AG04449 (cell line): ENCODE results near the gene SPAG17.

Experiments
- CTCF ChIA-PET: fragments of 350-600 bp; formaldehyde crosslinking; extraction: SDS; loops from one replicate; lab custom pipeline; 2021; ENCODE audit warnings: antibody characterized with exemption; lab: Yijun Ruan, JAX
- POLR2A ChIA-PET: fragments of 400-600, 350-600 bp; formaldehyde crosslinking; extraction: SDS; loops from one replicate; lab custom pipeline; 2020; ENCODE audit warnings: antibody characterized with exemption, inconsistent platforms; lab: Yijun Ruan, JAX
- DNase-seq: peaks from one replicate; pipeline ENCODE4 v3.0.0-alpha.2; 2010; ENCODE audit warnings: low read depth, low spot score
- H3K4me3 ChIP-seq: 2 replicates; pipeline ENCODE4 v1.5.1; 2011; ENCODE audit warnings: low read depth, mild to moderate bottlenecking, control low read depth, low read length
- CTCF ChIP-seq: IDR thresholded peaks from one replicate; pipeline ENCODE4 v1.5.1; 2011; ENCODE audit warnings: mild to moderate bottlenecking, moderate library complexity, low read length, control low read depth, inconsistent platforms; ENCODE audit not compliant: insufficient read depth; ENCODE audit errors: missing control alignments

The SPAG17 gene

GRCh38 chr1:118116909-118117308 lies 68.1 kb downstream of the SPAG17 start:
- H3K4me3 ChIP-seq, result no peak overlapping the region
- POLR2A ChIA-PET, result no interaction called here
- no peak for TF ChIP-seq CTCF
- CTCF ChIA-PET, result interaction anchor here (0.6 kb wide), 1 partner anchor 40 kb away, joined by 3 read pairs; no protein-coding TSS in a partner anchor
- DNase-seq, result no peak

GRCh38 chr1:118116401-118116800 lies 68.6 kb downstream of the SPAG17 start:
- POLR2A ChIA-PET, result no interaction called here
- TF ChIP-seq CTCF, result no peak
- no peak overlapping the region for H3K4me3 ChIP-seq
- CTCF ChIA-PET, result interaction anchor here (0.6 kb wide), 1 partner anchor 39 kb away, joined by 3 read pairs; no protein-coding TSS in a partner anchor
- DNase-seq, result no peak

GRCh38 chr1:118115567-118116295 lies 69.3 kb downstream of the SPAG17 start:
- TF ChIP-seq CTCF, result no peak
- ChIA-PET POLR2A (no interaction called here), CTCF (no interaction called here)
- DNase-seq, result no peak
- no peak overlapping the region for H3K4me3 ChIP-seq

GRCh38 chr1:118113261-118113660 lies 71.8 kb downstream of the SPAG17 start:
- CTCF ChIA-PET, result interaction anchor here (1.6 kb wide), 1 partner anchor 11 kb away, joined by 4 read pairs; no protein-coding TSS in a partner anchor
- no peak for DNase-seq
- no peak overlapping the region for H3K4me3 ChIP-seq
- POLR2A ChIA-PET, result no interaction called here
- no peak for TF ChIP-seq CTCF

- ChIA-PET CTCF (interaction anchor here (0.8 to 1.9 kb wide), 5 partner anchors 9 to 41 kb away, joined by 3 to 6 read pairs (median 3); no protein-coding TSS in a partner anchor), POLR2A (interaction anchor here (0.6 kb wide), 1 partner anchor 181 kb away, joined by 3 read pairs; the partner anchor contains the start of genes GDAP2 and WDR3)
- no peak for TF ChIP-seq CTCF
- no peak for DNase-seq
- no peak overlapping the region for H3K4me3 ChIP-seq
These were observed 74.4 kb downstream of the SPAG17 start for GRCh38 chr1:118110580-118110979.

- no peak overlapping the region for H3K4me3 ChIP-seq
- no peak for TF ChIP-seq CTCF
- ChIA-PET CTCF (no interaction called here), POLR2A (no interaction called here)
- DNase-seq, result no peak
These were observed 80.1 kb downstream of the SPAG17 start for GRCh38 chr1:118104951-118105350.
